COLO829 (cell line): ENCODE data around the gene FREM1.

Experiments used
- DNase-seq: peaks from one replicate; pipeline ENCODE4 v3.0.0; 2012; ENCODE audit warnings: low spot score

FREM1 gene

GRCh38 chr9:14705079-14705478 lies 205.1 kb downstream of the FREM1 start:
- no peak for DNase-seq

DNA sequence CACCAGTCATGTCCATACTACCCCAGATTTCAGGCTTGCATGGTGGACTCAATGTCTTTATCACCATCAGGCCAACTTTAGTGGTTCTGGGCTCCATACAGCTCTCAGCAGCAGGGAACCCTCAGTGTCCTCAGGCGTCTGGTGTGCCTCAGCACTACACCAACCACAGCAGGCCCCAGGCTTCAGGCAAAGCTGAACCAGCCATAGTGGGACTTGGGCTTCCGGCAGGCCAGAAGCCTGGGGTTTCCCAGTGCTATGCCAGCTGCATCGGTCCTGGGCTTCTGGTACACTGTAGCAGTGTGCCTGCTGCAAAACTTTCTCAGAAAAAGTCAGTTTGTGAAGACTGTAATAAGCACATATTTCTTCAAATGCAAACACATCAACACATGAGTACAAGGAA lies 205.9 kb downstream of the FREM1 start:
- no peak for DNase-seq

DNA sequence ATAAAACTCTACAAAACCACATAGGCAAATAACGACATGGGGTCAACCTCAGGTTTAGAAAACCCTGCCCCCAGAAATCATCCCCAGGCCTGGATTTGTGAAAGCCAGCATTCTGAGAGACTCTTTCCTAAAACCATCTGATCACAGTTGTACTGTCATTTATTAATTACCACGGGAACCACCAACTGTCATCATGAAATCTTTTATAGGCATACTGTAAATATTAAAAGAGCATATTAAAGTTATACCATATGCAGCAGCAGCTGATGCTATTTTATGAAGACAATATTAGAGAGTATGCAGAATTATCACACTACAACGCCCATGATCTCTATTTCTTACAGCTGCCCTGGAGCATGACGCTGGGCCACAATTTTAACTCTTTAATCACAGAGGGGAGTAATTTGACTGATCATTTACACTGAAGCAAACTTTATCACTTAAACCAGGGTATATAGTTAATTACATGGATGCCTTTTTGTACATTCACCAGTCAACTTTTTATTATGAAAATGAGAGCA lies 208.0 kb downstream of the FREM1 start:
- DNase-seq, result no peak

GRCh38 chr9:14693251-14693861 lies 216.9 kb downstream of the FREM1 start, which contains the start of gene ZDHHC21:
Gene ZDHHC21 (minus strand): TSS chr9:14693432. CDS start chr9:14674340, 19,092 bp downstream.
- DNase-seq, result peak; percentile 12

DNA sequence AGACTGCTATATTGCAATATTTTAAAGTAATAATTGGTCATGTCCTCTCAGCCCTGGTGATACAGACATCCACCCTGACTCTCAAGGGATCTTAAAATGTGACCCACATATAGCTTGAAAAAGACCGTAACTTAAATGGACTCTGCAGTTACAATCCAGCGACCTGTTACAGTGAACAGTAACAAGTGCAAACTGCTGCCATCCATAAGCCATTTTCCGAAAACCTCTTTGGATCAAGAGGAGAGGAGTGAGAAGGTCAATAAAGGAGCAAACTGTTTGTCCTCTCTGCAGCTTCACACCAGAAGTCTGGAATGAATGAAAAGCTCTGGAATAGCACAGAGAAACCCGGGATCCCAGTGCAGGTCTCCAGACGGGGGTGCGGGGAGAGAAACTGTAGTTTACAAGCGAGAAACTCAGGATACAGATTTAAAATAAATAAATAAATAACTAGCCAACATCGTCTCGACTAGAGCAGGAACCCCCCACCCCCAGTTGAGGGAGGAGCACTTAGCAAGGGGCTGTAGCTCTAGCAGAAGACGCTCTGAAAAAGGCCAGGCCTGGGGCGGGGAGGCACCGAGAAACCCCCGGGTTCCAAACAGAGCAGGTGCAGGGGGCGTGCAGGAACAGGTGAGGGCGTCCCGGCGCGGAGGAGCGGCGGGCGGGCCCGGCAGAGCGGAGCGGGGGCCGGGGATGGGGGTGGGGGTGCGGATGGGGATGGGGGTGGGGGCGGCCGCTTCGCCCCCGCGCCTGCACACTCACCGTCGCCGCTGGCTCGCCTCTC lies 217.6 kb downstream of the FREM1 start:
- DNase-seq, result no peak

GRCh38 chr9:14690948-14691730 lies 219.1 kb downstream of the FREM1 start:
- DNase-seq, result no peak

GRCh38 chr9:14687042-14687719 lies 223.0 kb downstream of the FREM1 start:
- no peak for DNase-seq

- no peak for DNase-seq
Observed at GRCh38 chr9:14686168-14686567, 224.1 kb downstream of the FREM1 start.
